NCI-H1417 (cell line): ENCODE data around the gene DSG4.
A peak's percentile ranks its signal among the peaks of the same experiment; 100 is the strongest.
"Not testable (repeated sequence)": the region's sequence is repeated elsewhere in the genome, so short reads cannot be mapped to it uniquely, and the experiment has no call there.

Experiments used
- DNase-seq, 3 experiments: peaks; one replicate each; lab custom pipeline; 2025; lab: John Stamatoyannopoulos, UW

DSG4 gene, protein sequence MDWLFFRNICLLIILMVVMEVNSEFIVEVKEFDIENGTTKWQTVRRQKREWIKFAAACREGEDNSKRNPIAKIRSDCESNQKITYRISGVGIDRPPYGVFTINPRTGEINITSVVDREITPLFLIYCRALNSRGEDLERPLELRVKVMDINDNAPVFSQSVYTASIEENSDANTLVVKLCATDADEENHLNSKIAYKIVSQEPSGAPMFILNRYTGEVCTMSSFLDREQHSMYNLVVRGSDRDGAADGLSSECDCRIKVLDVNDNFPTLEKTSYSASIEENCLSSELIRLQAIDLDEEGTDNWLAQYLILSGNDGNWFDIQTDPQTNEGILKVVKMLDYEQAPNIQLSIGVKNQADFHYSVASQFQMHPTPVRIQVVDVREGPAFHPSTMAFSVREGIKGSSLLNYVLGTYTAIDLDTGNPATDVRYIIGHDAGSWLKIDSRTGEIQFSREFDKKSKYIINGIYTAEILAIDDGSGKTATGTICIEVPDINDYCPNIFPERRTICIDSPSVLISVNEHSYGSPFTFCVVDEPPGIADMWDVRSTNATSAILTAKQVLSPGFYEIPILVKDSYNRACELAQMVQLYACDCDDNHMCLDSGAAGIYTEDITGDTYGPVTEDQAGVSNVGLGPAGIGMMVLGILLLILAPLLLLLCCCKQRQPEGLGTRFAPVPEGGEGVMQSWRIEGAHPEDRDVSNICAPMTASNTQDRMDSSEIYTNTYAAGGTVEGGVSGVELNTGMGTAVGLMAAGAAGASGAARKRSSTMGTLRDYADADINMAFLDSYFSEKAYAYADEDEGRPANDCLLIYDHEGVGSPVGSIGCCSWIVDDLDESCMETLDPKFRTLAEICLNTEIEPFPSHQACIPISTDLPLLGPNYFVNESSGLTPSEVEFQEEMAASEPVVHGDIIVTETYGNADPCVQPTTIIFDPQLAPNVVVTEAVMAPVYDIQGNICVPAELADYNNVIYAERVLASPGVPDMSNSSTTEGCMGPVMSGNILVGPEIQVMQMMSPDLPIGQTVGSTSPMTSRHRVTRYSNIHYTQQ

DNA sequence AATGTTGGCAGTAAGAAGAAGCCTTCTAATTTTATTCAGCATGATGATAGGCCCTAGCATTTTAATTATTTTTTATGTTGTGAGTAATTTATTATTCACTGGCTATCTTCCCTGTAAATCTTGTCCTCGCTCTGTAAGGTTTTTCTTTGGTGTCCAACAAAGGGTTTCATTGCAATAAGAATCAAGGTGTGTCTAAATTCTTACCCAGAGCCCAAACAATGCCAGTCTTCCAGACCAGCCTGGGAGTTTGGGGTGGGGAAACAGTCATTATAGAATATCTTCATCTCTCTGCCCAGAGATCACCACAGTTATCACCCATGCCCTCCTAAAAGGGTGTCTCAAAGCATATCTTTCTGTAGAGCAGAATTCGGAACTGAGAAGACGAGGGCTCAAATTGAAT, at the start of gene DSG4:
DSG4 (plus strand) TSS at position 301 of the 400 bp plus-strand sequence. CDS start 135 bp downstream, outside the sequence.
- no peak for DNase-seq

GRCh38 chr18:31329787-31330438, 46.7 kb upstream of the DSG4 start:
- DNase-seq = no peak

DNA sequence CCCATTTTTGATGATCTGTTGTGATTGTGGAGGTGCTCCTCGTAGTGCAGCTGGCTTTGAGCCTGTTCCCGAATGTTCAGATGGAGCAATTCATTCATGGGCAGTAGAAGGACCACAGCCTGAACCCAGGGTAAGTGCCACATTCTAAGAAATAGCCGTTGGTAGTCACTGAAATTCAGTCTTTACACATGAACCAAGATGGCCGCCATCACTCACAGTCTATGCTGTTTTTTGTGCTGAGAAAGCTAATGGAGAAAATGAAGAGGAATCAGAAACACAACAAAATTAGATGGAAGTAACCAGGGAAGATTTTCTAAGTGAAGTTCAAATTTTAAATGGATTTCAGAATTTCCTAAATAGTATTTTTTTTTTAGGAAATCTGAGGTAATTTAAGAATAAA, 33.1 kb upstream of the DSG4 start:
- no peak for DNase-seq

GRCh38 chr18:31353336-31353735, 23.2 kb upstream of the DSG4 start:
- not testable (repeated sequence) for DNase-seq

- no peak for DNase-seq
Observed at GRCh38 chr18:31354990-31355389, 21.6 kb upstream of the DSG4 start.

DNA sequence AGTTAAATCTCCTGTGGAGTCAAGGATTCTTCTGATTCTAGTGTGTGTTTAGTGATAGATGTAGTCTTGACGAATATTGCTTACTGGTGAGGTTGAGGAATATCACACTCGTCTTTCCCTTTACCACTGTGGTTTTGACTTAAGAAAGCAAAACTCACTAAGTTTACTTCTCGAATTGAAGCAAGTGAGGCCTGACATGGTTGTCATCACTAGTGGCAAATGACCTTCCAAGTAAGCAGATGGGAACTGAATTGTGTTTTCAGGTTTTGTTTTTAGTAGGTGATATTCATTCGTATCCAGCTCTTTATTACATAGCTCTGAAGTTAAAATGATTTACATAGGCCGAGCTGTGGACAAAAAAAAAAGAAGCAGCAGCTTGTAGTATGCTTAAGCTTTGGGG, 20.6 kb upstream of the DSG4 start:
- DNase-seq = no peak

DNA sequence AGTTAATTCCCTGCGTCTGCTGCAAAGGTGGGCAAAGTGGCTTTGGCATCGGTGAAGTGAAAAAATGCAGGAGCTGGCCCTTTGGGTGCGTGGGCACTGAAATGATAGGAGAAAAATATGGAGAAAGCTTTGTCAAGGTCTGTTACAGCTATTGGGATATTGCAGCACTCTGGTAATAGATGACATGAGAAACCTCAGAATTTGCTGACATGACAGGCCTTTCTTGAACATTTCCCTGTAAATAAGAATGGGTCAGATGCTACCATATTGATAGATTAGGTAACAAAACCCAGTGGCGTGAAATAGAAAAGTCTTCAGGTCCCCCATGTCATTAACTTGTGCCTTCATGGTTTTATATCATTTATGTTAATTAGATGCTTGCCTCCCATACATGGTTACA, 12.4 kb upstream of the DSG4 start:
- DNase-seq = no peak

DNA sequence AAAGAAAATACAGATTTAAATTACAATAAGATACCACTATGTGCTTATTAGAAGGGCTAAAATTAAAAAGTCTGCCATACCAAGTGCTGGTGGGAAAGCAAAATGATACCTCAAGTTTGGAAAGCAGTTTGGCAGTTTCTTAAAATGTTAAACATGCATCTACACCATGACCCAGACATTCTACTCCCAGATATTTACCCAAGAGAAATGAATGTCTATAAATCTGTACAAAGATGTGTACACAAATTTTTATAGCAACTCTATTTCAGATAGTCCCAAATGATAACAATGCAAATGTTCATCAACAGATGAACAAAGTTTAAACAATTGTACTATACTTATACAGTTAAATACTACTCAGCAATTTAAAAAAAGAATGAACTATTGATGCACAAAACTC, 7.1 kb upstream of the DSG4 start:
- DNase-seq = no peak

- DNase-seq = no peak
Observed at GRCh38 chr18:31371989-31372388, 4.6 kb upstream of the DSG4 start.

DNA sequence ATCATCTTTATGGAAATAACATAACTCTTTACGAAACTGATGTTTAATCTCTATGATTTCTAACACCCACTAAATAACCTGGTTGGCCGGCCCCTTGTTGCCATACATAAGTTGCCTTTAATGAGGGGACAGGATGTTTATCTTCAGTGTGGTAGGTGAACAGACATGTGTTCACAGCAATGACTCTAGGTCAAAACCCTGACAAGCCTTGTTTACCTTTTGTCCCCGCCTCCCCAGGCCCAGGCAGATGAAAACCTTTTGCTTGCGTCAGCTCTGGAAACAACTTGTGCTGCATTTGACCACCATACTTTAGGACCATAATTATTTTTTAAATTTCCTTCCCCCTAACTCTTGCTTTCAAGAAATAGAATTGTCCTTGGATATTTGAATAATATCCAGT, 2.9 kb upstream of the DSG4 start:
- DNase-seq = peak in 2 of 3 experiments; percentile 26 to 59

- DNase-seq = no peak
Observed at GRCh38 chr18:31380912-31381311, 4.3 kb downstream of the DSG4 start.

DNA sequence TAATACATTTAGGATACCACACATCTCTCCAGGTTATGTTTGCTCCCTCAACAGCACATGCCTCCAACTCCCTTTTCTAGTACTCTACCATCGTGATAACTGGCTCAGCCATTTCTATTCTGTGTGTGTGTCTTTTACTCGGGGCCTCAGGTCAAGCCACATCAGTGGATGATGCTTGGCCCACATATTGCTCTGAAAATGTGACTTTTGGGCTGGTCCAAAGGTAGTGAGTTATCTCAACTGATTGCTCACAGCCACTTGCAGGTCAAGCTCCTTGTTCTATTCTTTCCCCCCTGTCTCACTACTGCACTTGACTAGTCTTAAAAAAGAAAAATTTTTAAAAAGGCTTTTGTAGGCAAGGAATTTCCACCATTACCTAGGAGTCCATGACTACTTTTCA, 5.5 kb downstream of the DSG4 start:
- DNase-seq = no peak

GRCh38 chr18:31386741-31387140, 10.2 kb downstream of the DSG4 start:
- DNase-seq = no peak

GRCh38 chr18:31393286-31393685, 16.7 kb downstream of the DSG4 start:
- no peak for DNase-seq

- DNase-seq = peak in 1 of 3 experiments; percentile 41
Observed at GRCh38 chr18:31396796-31397612, 20.4 kb downstream of the DSG4 start.

DNA sequence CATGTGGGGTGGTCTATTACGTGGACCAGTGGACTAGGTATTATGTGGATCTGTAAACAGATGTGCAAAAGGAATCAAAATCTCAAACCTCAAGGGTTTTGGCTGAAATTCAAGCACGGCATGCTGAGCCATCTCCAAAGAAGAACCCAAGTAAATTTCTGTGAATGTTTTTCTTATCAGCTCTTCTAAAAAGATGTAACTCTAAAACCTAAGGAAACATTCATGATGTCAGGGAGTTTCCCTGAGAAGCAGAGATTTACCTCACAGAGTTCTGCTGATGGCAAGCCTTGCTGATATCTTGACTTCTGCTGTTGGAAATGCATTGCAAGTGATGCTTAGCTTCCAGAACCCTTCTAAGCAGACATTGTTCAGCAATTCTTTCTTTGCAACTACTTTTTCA, 21.6 kb downstream of the DSG4 start:
- no peak for DNase-seq

DNA sequence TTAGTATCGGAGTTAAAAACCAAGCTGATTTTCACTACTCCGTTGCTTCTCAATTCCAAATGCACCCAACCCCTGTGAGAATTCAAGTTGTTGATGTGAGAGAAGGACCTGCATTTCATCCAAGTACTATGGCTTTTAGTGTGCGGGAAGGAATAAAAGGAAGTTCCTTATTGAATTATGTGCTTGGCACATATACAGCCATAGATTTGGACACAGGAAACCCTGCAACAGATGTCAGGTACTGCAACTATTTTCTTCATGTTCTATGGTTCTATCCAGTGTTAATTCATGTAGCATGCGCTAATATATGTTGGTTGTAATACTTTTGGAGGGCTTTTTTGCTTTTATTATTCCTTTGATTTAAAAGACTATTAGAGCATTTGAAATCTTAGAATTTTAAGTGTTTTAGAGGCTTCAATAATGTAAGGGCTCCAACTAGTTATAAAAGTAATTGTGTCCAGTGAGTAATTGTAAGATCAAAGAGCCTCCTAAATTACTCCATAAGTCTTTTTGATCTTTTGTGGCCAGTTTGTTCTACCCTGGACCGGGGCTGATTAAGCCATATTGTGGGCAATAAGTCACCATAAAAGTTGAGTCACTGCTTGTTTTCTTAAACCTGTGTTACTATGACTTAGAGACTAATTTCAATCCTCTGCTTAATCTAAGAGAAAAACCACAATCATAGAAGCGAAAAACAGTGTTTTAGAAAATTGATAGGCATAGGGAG, 22.9 kb downstream of the DSG4 start:
- DNase-seq = no peak

DNA sequence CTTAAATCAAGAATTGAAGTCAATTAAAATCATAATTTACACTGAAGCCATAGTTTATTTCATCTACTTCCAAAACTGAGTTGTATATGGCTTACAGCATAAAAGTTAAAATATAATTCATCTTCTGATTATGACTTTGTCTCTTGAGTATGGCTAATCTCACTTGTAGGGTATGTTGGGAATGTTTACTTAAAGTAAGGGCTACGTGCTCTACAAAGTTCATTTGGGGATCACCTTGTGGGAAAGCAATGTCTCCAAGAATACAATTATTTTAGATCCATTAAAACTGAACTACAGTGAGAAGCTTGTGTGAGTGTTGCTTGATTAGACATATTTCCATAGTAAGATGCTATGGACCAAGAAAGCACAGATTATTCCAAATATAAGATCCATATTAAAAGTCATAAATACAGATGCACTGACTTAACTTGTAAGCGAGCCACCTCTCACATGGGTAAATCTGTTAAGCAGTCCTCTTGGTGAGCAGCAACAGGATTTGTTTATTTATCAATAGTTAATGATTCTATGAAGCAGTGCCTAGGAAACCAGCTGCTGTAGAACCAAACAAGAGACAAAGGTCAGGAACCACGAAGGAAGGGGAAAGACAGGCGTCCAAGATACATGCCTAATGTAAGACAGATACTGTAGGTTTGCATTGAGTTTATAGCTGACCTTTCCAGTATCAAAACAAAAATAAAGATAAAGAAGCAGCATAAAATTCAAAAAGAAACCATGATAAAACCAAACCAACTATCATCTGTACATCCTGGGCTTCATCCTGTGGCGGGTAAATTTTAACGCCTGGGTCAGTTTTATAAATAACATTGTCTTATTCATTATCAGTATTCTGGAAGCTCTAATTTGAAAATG, 24.8 kb downstream of the DSG4 start:
- peak in 2 of 3 experiments; percentile 4 to 35 for DNase-seq

DNA sequence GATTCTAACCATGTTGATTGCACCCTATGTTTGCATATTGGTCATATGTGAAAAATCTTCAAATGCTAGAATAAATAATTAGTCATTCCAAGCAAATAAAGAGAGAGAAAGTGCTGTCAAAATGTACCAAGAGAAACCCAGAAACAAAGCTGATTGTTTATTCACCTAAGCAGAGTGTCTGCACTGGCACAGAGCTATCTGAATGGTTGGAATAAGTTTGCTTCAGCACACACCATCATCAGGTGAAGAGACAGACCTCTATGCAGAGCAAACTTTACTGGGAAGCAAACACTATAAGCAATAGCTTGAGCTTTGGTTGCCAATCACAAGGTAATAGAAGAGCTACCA, 25.4 kb downstream of the DSG4 start:
- DNase-seq = peak in 1 of 3 experiments; percentile 35

- DNase-seq = peak in 1 of 3 experiments; percentile 20
Observed at GRCh38 chr18:31403409-31403808, 26.8 kb downstream of the DSG4 start.
